ENCODE measurements around the gene MBP.

DNA sequence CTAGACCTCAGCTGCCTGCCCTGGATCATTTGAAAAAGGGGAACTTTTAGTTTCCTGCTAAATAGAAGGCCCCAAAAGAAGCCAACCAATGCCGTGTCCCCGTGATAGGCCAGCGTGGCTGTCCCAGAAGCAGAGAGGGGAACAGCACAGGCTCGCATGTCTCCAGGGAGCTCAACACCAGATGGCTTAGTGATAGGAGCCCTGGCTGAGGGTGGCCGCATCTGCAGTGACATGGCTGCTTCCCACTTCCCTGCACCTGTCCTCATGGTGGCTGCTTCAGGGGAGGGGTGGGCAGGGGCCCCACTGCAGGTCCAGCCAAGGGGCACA, 79.6 kb downstream of the MBP start:
- TF ChIP-seq, protein P1, sequence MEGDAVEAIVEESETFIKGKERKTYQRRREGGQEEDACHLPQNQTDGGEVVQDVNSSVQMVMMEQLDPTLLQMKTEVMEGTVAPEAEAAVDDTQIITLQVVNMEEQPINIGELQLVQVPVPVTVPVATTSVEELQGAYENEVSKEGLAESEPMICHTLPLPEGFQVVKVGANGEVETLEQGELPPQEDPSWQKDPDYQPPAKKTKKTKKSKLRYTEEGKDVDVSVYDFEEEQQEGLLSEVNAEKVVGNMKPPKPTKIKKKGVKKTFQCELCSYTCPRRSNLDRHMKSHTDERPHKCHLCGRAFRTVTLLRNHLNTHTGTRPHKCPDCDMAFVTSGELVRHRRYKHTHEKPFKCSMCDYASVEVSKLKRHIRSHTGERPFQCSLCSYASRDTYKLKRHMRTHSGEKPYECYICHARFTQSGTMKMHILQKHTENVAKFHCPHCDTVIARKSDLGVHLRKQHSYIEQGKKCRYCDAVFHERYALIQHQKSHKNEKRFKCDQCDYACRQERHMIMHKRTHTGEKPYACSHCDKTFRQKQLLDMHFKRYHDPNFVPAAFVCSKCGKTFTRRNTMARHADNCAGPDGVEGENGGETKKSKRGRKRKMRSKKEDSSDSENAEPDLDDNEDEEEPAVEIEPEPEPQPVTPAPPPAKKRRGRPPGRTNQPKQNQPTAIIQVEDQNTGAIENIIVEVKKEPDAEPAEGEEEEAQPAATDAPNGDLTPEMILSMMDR (IDR thresholded peaks at IDR 0.05; ENCODE audit: low read depth, low read length): no peak
- TF ChIP-seq POLR2A (IDR thresholded peaks at IDR 0.05; ENCODE audit: extremely low read depth, insufficient read length): no peak
- TF ChIP-seq MAX (IDR thresholded peaks at IDR 0.05; ENCODE audit: low read depth, low read length): no peak
- TF ChIP-seq MYC (IDR thresholded peaks at IDR 0.05; ENCODE audit: low read depth, low read length): 0 out of 2 replicates have a peak, but pooled peaks have one; percentile 40
